Measurements from ENCODE around the gene SLC26A4.

- TF ChIP-seq CTCF (conservative IDR thresholded peaks at IDR 0.05 in 1 of 2, IDR thresholded peaks at IDR 0.05 in 1 of 2; ENCODE audit: low read depth in 1 of 2, low read length in 2 of 2) (no peak), EZH2 (IDR thresholded peaks at IDR 0.05; ENCODE audit: low read length, missing control alignments) (no peak)
These were observed 1.3 kb downstream of the SLC26A4 start for GRCh38 chr7:107661865-107662379.

Data from fibroblast of lung (primary cell).